Transverse colon (tissue), 4 donors: ENCODE measurements around the gene MTMR12.

Experiments used
- EP300 ChIP-seq: sonication (generic); formaldehyde crosslinking; IDR thresholded peaks from one replicate; pipeline ENCODE4 v1.6.1; 2017; ENCODE audit warnings: antibody characterized with exemption, low read depth
- POLR2AphosphoS5 ChIP-seq, 3 donors: sonication (generic); formaldehyde crosslinking; IDR thresholded peaks; one replicate each; pipeline ENCODE4 v1.6.1; 2016; ENCODE audit warnings: antibody characterized with exemption in 3 of 3
- TF ChIP-seq, protein P1 (sequence below), 5 experiments: fragments of 200-600 bp in 3 of 5; fragments of 450-650 bp in 2 of 5; sonication (generic) in 3 of 5; IDR thresholded peaks; 1 replicate in 2 of 5; 2 replicates in 3 of 5; pipeline ENCODE4 v1.5.1; 2016 to 2017; ENCODE audit warnings: antibody characterized with exemption in 5 of 5, inconsistent platforms in 3 of 5, mild to moderate bottlenecking in 2 of 5, moderate library complexity in 1 of 5

DNA sequence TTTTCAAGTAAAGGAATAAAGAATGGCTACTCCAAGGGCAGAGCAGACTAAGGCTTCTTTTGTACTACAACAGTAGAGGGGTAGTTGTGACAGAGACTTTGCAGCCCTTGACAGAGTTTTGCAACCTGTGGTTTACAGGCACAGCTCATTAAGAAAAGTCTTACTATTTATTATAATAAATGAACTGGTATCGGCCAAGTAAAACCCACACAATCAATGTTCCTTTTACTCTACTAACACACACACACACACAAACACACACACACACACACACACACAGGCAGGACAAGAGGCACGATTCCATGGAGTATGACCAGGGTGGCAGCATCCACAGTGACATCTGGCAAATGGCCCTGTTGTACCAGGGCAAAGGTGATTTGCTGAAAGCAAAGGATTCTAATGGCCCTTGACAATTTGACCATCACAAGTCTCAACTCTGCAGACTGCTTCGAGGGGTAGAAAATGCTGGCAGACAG lies 79.5 kb downstream of the MTMR12 start:
- TF ChIP-seq, protein P1, sequence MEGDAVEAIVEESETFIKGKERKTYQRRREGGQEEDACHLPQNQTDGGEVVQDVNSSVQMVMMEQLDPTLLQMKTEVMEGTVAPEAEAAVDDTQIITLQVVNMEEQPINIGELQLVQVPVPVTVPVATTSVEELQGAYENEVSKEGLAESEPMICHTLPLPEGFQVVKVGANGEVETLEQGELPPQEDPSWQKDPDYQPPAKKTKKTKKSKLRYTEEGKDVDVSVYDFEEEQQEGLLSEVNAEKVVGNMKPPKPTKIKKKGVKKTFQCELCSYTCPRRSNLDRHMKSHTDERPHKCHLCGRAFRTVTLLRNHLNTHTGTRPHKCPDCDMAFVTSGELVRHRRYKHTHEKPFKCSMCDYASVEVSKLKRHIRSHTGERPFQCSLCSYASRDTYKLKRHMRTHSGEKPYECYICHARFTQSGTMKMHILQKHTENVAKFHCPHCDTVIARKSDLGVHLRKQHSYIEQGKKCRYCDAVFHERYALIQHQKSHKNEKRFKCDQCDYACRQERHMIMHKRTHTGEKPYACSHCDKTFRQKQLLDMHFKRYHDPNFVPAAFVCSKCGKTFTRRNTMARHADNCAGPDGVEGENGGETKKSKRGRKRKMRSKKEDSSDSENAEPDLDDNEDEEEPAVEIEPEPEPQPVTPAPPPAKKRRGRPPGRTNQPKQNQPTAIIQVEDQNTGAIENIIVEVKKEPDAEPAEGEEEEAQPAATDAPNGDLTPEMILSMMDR (IDR thresholded peaks at IDR 0.05) = no peak
- TF ChIP-seq EP300 (no peak), POLR2AphosphoS5 (IDR thresholded peaks at IDR 0.05) (no peak)
